ENCODE data around the gene SORCS2.

Gene SORCS2

DNA sequence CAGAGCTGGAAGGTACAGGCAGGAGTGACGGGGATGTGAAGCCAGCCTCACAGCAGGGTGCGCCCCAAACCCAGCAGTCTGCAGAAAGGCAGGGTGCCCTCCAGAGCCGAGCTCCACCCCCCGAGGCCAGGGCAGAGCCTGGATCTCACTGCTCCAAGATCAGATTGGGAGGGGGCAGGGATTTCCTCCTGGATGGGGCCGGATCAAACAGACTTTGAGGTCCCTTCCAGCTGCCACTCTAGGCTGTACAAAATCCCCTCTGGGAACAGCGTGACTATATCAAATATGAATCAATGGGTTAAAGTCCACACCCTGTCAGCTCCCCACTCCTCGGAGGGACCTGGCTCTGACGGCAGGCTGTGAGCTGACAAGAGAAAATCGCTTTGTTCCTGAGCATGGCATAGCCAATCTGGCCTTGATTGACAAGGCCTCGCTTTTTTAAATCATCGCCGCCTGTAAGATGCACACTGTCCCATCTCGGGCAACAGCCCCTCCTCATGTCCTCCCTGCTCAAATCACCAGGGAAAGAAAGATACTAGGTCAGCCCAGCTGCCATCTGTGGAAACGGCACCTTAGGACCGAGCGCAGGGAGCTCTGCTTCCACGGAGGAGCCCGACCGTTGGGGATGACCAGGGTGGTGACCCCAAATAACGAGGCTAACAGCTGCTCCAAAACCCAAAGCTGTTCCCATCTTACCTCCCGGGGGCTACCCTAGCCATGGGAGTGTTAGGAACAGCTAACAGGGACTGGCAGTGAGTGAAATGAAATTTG lies 202.5 kb downstream of the SORCS2 start:
- Histone ChIP-seq H2AFZ (ENCODE audit: low read length) (no peak overlapping the region), H3K36me3 (ENCODE audit: insufficient read depth, low read length) (no peaks in the 10 kb centered on the region), H3K9me3 (ENCODE audit: low read length) (no peaks in the 10 kb centered on the region), H3K4me2 (ENCODE audit: low read length) (no peak overlapping the region), H3K27me3 (ENCODE audit: insufficient read depth, low read length) (no peaks in the 10 kb centered on the region), H3K9me2 (ENCODE audit: low read depth, low read length) (no peaks in the 10 kb centered on the region), H3K9ac (ENCODE audit: low read length) (no peak overlapping the region), H3K4me1 (ENCODE audit: insufficient read depth, low read length, severe bottlenecking) (no peaks in the 10 kb centered on the region), H3K27ac (ENCODE audit: low read depth, low read length, poor library complexity, severe bottlenecking) (no peak overlapping the region), H3K4me3 (ENCODE audit: low read depth, low read length, poor library complexity, severe bottlenecking) (no peak overlapping the region), H4K20me1 (ENCODE audit: insufficient read depth, low read length) (no peaks in the 10 kb centered on the region), H3K79me2 (ENCODE audit: insufficient read depth, low read length) (no peaks in the 10 kb centered on the region), H3F3A (ENCODE audit: insufficient read depth, low read length) (no peaks in the 10 kb centered on the region)
- TF ChIP-seq, protein P1, sequence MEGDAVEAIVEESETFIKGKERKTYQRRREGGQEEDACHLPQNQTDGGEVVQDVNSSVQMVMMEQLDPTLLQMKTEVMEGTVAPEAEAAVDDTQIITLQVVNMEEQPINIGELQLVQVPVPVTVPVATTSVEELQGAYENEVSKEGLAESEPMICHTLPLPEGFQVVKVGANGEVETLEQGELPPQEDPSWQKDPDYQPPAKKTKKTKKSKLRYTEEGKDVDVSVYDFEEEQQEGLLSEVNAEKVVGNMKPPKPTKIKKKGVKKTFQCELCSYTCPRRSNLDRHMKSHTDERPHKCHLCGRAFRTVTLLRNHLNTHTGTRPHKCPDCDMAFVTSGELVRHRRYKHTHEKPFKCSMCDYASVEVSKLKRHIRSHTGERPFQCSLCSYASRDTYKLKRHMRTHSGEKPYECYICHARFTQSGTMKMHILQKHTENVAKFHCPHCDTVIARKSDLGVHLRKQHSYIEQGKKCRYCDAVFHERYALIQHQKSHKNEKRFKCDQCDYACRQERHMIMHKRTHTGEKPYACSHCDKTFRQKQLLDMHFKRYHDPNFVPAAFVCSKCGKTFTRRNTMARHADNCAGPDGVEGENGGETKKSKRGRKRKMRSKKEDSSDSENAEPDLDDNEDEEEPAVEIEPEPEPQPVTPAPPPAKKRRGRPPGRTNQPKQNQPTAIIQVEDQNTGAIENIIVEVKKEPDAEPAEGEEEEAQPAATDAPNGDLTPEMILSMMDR (IDR thresholded peaks at IDR 0.05; ENCODE audit: low read length), result no peak
- no peak for TF ChIP-seq EZH2 (IDR thresholded peaks at IDR 0.05; ENCODE audit: borderline replicate concordance, low read length)

GRCh38 chr4:7395645-7396044 lies 203.3 kb downstream of the SORCS2 start:
- no peak overlapping the region for H3K4me2 ChIP-seq (ENCODE audit: low read length)
- no peaks in the 10 kb centered on the region for H3K36me3 ChIP-seq (ENCODE audit: insufficient read depth, low read length)
- TF ChIP-seq EZH2 (IDR thresholded peaks at IDR 0.05; ENCODE audit: borderline replicate concordance, low read length), result no peak
- TF ChIP-seq, protein P1 (IDR thresholded peaks at IDR 0.05; ENCODE audit: low read length), result no peak
- no peak overlapping the region for H2AFZ ChIP-seq (ENCODE audit: low read length)
- H3K27me3 ChIP-seq (ENCODE audit: insufficient read depth, low read length), result no peaks in the 10 kb centered on the region
- H4K20me1 ChIP-seq (ENCODE audit: insufficient read depth, low read length), result no peaks in the 10 kb centered on the region
- H3K4me3 ChIP-seq (ENCODE audit: low read depth, low read length, poor library complexity, severe bottlenecking), result no peak overlapping the region
- no peak overlapping the region for H3K27ac ChIP-seq (ENCODE audit: low read depth, low read length, poor library complexity, severe bottlenecking)
- H3K9me2 ChIP-seq (ENCODE audit: low read depth, low read length), result no peaks in the 10 kb centered on the region
- H3F3A ChIP-seq (ENCODE audit: insufficient read depth, low read length), result no peaks in the 10 kb centered on the region
- no peaks in the 10 kb centered on the region for H3K4me1 ChIP-seq (ENCODE audit: insufficient read depth, low read length, severe bottlenecking)
- H3K9ac ChIP-seq (ENCODE audit: low read length), result no peak overlapping the region
- H3K79me2 ChIP-seq (ENCODE audit: insufficient read depth, low read length), result no peaks in the 10 kb centered on the region
- no peaks in the 10 kb centered on the region for H3K9me3 ChIP-seq (ENCODE audit: low read length)

DNA sequence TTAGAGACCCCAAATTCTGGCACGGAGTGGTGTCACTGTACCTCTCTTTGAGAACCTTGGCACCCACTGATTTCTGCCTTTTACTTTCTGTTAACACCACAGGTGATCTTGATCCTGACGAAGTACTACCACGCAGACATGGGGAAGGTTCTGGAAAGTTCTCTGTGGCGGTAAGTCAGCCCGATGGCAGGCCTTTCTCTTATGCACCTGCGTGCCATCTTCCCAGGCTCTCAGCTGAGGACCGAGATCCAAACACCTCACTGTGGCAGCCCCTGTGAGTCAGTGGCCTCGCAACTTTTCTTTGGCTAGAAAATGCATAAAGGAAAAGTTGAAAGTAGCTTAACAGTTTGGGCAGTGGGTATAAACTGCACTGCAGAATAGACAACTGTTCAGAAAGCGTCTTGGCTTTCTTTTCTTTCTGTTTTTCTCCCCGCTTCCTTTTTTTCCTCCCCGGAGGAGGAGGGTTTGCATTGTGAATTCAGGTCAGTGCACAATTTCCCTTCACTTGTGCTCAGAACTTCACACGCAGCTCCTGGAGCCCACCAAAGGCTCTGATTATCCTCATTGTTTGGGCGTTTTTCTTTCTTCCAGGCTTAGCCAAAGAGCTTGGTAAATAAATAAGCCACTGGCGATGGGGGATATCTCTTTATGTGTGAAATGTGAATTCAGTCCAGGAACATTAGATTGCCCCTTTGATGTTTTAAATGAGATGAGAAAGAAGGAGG lies 204.0 kb downstream of the SORCS2 start:
- Histone ChIP-seq H3K4me2 (ENCODE audit: low read length) (no peak overlapping the region), H3K4me1 (ENCODE audit: insufficient read depth, low read length, severe bottlenecking) (no peaks in the 10 kb centered on the region), H3K36me3 (ENCODE audit: insufficient read depth, low read length) (no peaks in the 10 kb centered on the region), H3K27ac (ENCODE audit: low read depth, low read length, poor library complexity, severe bottlenecking) (no peak overlapping the region), H3F3A (ENCODE audit: insufficient read depth, low read length) (no peaks in the 10 kb centered on the region), H3K9ac (ENCODE audit: low read length) (no peak overlapping the region), H3K79me2 (ENCODE audit: insufficient read depth, low read length) (no peaks in the 10 kb centered on the region), H3K9me3 (ENCODE audit: low read length) (no peaks in the 10 kb centered on the region), H3K4me3 (ENCODE audit: low read depth, low read length, poor library complexity, severe bottlenecking) (no peak overlapping the region), H2AFZ (ENCODE audit: low read length) (no peak overlapping the region), H3K9me2 (ENCODE audit: low read depth, low read length) (no peaks in the 10 kb centered on the region), H4K20me1 (ENCODE audit: insufficient read depth, low read length) (no peaks in the 10 kb centered on the region), H3K27me3 (ENCODE audit: insufficient read depth, low read length) (no peaks in the 10 kb centered on the region)
- TF ChIP-seq, protein P1 (IDR thresholded peaks at IDR 0.05; ENCODE audit: low read length), result no peak
- TF ChIP-seq EZH2 (IDR thresholded peaks at IDR 0.05; ENCODE audit: borderline replicate concordance, low read length), result no peak

All from OCI-LY1 (cell line).